ENCODE data around the gene SHOC1.

SHOC1 gene

DNA sequence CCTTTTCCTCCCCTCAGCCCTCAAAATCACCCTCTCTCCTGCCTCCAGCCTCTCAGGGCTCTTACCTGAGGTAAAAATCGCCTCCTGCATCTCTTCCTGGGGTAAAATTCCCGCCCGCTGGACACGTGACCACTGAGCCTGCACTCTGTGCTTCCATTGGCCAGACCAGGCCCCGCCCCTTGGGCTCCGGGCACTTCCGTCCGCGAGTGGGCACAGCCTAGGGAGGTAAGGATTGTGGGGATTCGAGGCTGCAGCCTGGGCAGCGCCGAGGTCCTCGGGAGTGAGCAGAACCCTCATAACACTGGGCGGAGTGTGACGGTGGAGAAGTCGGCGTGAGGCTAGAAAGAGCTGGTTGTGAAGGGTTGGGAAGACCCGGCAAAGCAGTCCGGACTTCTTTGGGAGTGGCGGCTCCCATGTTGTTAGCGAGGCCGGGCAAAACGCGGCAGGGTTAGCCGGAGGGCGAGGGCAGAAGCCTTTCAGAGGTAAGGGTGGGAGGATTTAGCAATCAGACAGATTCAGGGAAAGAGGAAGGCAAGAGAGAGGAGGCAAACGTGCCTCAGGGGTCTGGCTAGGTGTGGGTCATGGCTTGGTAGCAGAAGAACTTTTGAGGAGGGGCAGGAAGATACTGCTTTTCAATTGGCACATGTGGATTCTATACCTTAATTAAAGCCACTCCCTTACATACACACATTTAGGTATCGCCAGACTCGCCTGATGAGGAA is at the start of gene SHOC1:
SHOC1 (minus strand) TSS at position 103 of the 722 bp plus-strand sequence. CDS start 3,519 bp downstream, outside the sequence.
- no peaks in the 10 kb centered on the region for H3K79me2 ChIP-seq (ENCODE audit: insufficient read depth, low read length)
- H3K27me3 ChIP-seq (ENCODE audit: insufficient read depth, low read length) = no peaks in the 10 kb centered on the region; the same call in 1 of the 2 replicates
- no peaks in the 10 kb centered on the region for H3K4me1 ChIP-seq (ENCODE audit: insufficient read depth, low read length, severe bottlenecking)
- no peaks in the 10 kb centered on the region for H4K20me1 ChIP-seq (ENCODE audit: insufficient read depth, low read length)
- H3K9me3 ChIP-seq (ENCODE audit: low read length) = no peaks in the 10 kb centered on the region
- no peaks in the 10 kb centered on the region for H3K36me3 ChIP-seq (ENCODE audit: insufficient read depth, low read length)
- H3K27ac ChIP-seq (ENCODE audit: low read depth, low read length, poor library complexity, severe bottlenecking) = no peak within 1 kb of the TSS
- H2AFZ ChIP-seq (ENCODE audit: low read length) = no peak within 1 kb of the TSS
- no peaks in the 10 kb centered on the region for H3K9me2 ChIP-seq (ENCODE audit: low read depth, low read length)
- no peak within 1 kb of the TSS for H3K4me3 ChIP-seq (ENCODE audit: low read depth, low read length, poor library complexity, severe bottlenecking)
- no peak within 1 kb of the TSS for H3K9ac ChIP-seq (ENCODE audit: low read length)
- no peaks in the 10 kb centered on the region for H3F3A ChIP-seq (ENCODE audit: insufficient read depth, low read length)
- TF ChIP-seq, protein P1, sequence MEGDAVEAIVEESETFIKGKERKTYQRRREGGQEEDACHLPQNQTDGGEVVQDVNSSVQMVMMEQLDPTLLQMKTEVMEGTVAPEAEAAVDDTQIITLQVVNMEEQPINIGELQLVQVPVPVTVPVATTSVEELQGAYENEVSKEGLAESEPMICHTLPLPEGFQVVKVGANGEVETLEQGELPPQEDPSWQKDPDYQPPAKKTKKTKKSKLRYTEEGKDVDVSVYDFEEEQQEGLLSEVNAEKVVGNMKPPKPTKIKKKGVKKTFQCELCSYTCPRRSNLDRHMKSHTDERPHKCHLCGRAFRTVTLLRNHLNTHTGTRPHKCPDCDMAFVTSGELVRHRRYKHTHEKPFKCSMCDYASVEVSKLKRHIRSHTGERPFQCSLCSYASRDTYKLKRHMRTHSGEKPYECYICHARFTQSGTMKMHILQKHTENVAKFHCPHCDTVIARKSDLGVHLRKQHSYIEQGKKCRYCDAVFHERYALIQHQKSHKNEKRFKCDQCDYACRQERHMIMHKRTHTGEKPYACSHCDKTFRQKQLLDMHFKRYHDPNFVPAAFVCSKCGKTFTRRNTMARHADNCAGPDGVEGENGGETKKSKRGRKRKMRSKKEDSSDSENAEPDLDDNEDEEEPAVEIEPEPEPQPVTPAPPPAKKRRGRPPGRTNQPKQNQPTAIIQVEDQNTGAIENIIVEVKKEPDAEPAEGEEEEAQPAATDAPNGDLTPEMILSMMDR (IDR thresholded peaks at IDR 0.05; ENCODE audit: low read length) = no peak
- no peak for TF ChIP-seq EZH2 (IDR thresholded peaks at IDR 0.05; ENCODE audit: borderline replicate concordance, low read length)
- no peak within 1 kb of the TSS for H3K4me2 ChIP-seq (ENCODE audit: low read length)

DNA sequence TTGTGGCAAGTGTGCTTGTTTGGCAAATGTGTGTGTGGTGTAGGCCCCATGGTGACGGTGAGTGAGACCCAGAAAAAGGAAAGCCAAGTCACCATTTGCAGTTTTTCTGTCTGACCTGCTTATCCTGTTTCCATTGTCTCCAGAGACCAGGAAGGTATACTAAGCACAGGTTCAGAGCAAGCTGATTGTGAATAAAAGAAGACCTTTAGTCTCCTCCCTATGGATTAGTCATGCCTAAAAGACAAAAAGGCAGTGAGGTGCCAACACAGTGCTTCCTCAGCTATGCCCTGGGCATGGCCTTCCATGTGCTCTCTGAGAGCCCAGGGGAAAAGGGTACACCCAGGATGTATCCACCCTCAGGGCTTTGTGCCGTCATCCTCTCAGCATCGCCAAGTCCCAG is 49.2 kb upstream of the SHOC1 start:
- H3K4me2 ChIP-seq (ENCODE audit: low read length) = no peak overlapping the region
- no peaks in the 10 kb centered on the region for H3K9me3 ChIP-seq (ENCODE audit: low read length)
- H3K9me2 ChIP-seq (ENCODE audit: low read depth, low read length) = no peaks in the 10 kb centered on the region
- no peaks in the 10 kb centered on the region; the same call in 1 of the 2 replicates for H3K27me3 ChIP-seq (ENCODE audit: insufficient read depth, low read length)
- H3K36me3 ChIP-seq (ENCODE audit: insufficient read depth, low read length) = no peaks in the 10 kb centered on the region
- no peak for TF ChIP-seq EZH2 (IDR thresholded peaks at IDR 0.05; ENCODE audit: borderline replicate concordance, low read length)
- TF ChIP-seq, protein P1 (IDR thresholded peaks at IDR 0.05; ENCODE audit: low read length) = no peak
- H3F3A ChIP-seq (ENCODE audit: insufficient read depth, low read length) = no peaks in the 10 kb centered on the region
- no peaks in the 10 kb centered on the region for H3K4me1 ChIP-seq (ENCODE audit: insufficient read depth, low read length, severe bottlenecking)
- H3K9ac ChIP-seq (ENCODE audit: low read length) = no peak overlapping the region
- H3K79me2 ChIP-seq (ENCODE audit: insufficient read depth, low read length) = no peaks in the 10 kb centered on the region
- H4K20me1 ChIP-seq (ENCODE audit: insufficient read depth, low read length) = no peaks in the 10 kb centered on the region
- no peak overlapping the region for H3K4me3 ChIP-seq (ENCODE audit: low read depth, low read length, poor library complexity, severe bottlenecking)
- H3K27ac ChIP-seq (ENCODE audit: low read depth, low read length, poor library complexity, severe bottlenecking) = no peak overlapping the region
- no peak overlapping the region for H2AFZ ChIP-seq (ENCODE audit: low read length)

DNA sequence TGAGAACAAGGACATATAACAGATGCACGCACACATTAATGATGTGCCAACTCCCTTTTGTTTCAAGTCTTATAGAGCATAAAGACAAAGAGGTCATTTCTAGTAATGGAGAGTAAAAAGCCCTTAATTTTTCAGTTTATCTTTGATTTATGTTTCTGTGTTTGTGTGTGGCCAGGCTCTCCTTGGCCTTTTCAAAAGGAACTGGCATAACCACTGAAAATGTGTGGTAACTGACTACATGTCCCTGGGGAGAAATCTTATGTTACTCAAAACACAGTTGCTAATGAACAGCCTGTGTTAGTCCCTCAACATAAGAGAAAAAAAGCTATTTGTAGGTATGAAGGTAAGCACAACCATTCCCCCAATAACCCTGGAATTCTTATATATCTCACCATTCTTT is 47.6 kb upstream of the SHOC1 start:
- no peak overlapping the region for H3K4me3 ChIP-seq (ENCODE audit: low read depth, low read length, poor library complexity, severe bottlenecking)
- H4K20me1 ChIP-seq (ENCODE audit: insufficient read depth, low read length) = no peaks in the 10 kb centered on the region
- no peaks in the 10 kb centered on the region for H3K36me3 ChIP-seq (ENCODE audit: insufficient read depth, low read length)
- H3K27me3 ChIP-seq (ENCODE audit: insufficient read depth, low read length) = no peaks in the 10 kb centered on the region; the same call in 1 of the 2 replicates
- no peak overlapping the region for H3K27ac ChIP-seq (ENCODE audit: low read depth, low read length, poor library complexity, severe bottlenecking)
- no peak overlapping the region for H3K4me2 ChIP-seq (ENCODE audit: low read length)
- TF ChIP-seq, protein P1 (IDR thresholded peaks at IDR 0.05; ENCODE audit: low read length) = no peak
- no peak for TF ChIP-seq EZH2 (IDR thresholded peaks at IDR 0.05; ENCODE audit: borderline replicate concordance, low read length)
- H2AFZ ChIP-seq (ENCODE audit: low read length) = no peak overlapping the region
- no peak overlapping the region for H3K9ac ChIP-seq (ENCODE audit: low read length)
- H3K9me2 ChIP-seq (ENCODE audit: low read depth, low read length) = no peaks in the 10 kb centered on the region
- H3K9me3 ChIP-seq (ENCODE audit: low read length) = no peaks in the 10 kb centered on the region
- no peaks in the 10 kb centered on the region for H3K79me2 ChIP-seq (ENCODE audit: insufficient read depth, low read length)
- H3F3A ChIP-seq (ENCODE audit: insufficient read depth, low read length) = no peaks in the 10 kb centered on the region
- no peaks in the 10 kb centered on the region for H3K4me1 ChIP-seq (ENCODE audit: insufficient read depth, low read length, severe bottlenecking)
